Measurements from ENCODE around the gene ZNF398.
A peak's percentile ranks its signal among the peaks of the same experiment; 100 is the strongest.

The ZNF398 gene

DNA sequence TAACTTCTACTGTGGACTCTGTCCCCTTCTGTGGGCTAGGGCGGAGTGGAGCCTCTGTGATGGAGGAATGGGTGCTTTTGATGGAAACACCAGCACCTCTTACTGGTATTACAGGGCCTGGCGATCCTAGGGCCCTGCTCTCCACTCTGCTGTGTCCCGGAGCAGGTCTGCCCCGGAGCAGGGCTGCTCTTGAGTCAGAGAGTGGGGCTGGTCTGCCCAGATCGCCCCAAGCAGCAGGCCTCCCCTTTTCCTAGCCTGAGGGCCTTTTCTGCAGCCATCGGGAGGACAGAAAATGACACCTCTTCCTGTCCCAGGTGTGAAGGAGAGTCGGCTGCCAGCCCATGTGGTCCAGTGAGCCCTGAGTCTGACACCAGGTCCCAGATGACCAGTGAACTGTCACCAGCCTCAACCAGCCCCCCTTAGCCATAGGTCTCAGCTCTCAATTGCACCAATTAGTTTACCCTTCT, 49.5 kb downstream of the ZNF398 start:
- POLR2A ChIA-PET: interaction anchor here (1.5 to 2.1 kb wide), 2 partner anchors 8 to 306 kb away, joined by 4 to 11 read pairs; no protein-coding TSS in a partner anchor
- H3K36me3 ChIP-seq (ENCODE audit: control insufficient read depth in 2 of 2, insufficient read depth in 1 of 2, low read length in 2 of 2): peaks cover 21 to 50% of the 10 kb centered on the region in 2 experiments
- H3K9me3 ChIP-seq (ENCODE audit: control insufficient read depth, insufficient read depth, low read depth, low read length): no peaks in the 10 kb centered on the region
- CTCF ChIA-PET: interaction anchor here (0.5 to 2.1 kb wide), 3 partner anchors 13 to 429 kb away, joined by 3 to 5 read pairs (median 4); no protein-coding TSS in a partner anchor
- TF ChIP-seq ZBTB20 (tag by site-specific recombination; IDR thresholded peaks at IDR 0.05) (peak; percentile 81), ZIC2 (tag by site-specific recombination; IDR thresholded peaks at IDR 0.05) (no peak), ZNF600 (tag by site-specific recombination; IDR thresholded peaks at IDR 0.05) (peak; percentile 61; the same call in 1 of the 2 replicates)
- H3K4me1 ChIP-seq (ENCODE audit: control insufficient read depth, insufficient read depth, low read length): no peaks in the 10 kb centered on the region
- peak overlapping the region; percentile 95 for H3K27ac ChIP-seq (ENCODE audit: extremely low read depth, low read depth, low read length)
- peak overlapping the region; percentile 99 for H3K4me3 ChIP-seq (ENCODE audit: low read depth, low read length)

DNA sequence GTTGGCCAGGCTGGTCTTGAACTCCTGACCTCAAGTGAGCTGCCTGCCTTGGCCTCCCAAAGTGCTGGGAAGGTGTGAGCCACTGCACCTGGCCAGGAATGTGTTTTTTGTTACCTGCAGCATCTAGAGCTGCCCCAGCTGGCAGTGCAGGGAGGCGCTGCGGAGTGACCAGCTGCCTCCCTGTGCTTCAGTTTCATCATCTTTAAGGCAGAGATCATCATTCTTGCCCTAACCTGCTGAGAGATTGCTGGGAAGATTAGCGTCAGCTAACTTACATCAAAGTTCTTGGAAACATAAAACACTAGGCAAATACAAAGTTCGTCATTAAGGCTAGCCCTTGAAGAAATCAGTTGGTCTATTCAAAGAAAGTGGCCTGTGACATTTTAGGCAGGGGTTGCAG, 50.4 kb downstream of the ZNF398 start:
- peaks cover 24 to 56% of the 10 kb centered on the region in 2 experiments for H3K36me3 ChIP-seq (ENCODE audit: control insufficient read depth in 2 of 2, insufficient read depth in 1 of 2, low read length in 2 of 2)
- POLR2A ChIA-PET: interaction anchor here (0.7 to 1.3 kb wide), 3 partner anchors 17 to 449 kb away, joined by 3 read pairs; no protein-coding TSS in a partner anchor
- H3K4me3 ChIP-seq (ENCODE audit: low read depth, low read length): no peak overlapping the region
- no peak overlapping the region for H3K27ac ChIP-seq (ENCODE audit: extremely low read depth, low read depth, low read length)
- CTCF ChIA-PET: interaction anchor here (0.5 to 2.1 kb wide), 2 partner anchors 12 to 129 kb away, joined by 4 to 5 read pairs; no protein-coding TSS in a partner anchor
- no peaks in the 10 kb centered on the region for H3K4me1 ChIP-seq (ENCODE audit: control insufficient read depth, insufficient read depth, low read length)
- no peak for TF ChIP-seq ZNF600 (tag by site-specific recombination; IDR thresholded peaks at IDR 0.05)
- no peak for TF ChIP-seq ZBTB49 (tag by site-specific recombination; IDR thresholded peaks at IDR 0.05; ENCODE audit: low read depth)
- no peak for TF ChIP-seq ZBTB26 (tag by site-specific recombination; optimal IDR thresholded peaks at IDR 0.05)
- TF ChIP-seq MEIS1 (CRISPR knock-in tag; IDR thresholded peaks at IDR 0.05; ENCODE audit: borderline replicate concordance): no peak
- no peak for TF ChIP-seq ZNF530 (tag by site-specific recombination; IDR thresholded peaks at IDR 0.05; ENCODE audit: low read depth)
- no peak for TF ChIP-seq ZNF664 (tag by site-specific recombination; IDR thresholded peaks at IDR 0.05)
- no peak for TF ChIP-seq ZNF654 (tag by site-specific recombination; IDR thresholded peaks at IDR 0.05; ENCODE audit: low read depth)
- TF ChIP-seq ZNF426 (tag by site-specific recombination; IDR thresholded peaks at IDR 0.05): no peak
- no peak for TF ChIP-seq SP2 (tag by site-specific recombination; IDR thresholded peaks at IDR 0.05)
- TF ChIP-seq, protein P1, sequence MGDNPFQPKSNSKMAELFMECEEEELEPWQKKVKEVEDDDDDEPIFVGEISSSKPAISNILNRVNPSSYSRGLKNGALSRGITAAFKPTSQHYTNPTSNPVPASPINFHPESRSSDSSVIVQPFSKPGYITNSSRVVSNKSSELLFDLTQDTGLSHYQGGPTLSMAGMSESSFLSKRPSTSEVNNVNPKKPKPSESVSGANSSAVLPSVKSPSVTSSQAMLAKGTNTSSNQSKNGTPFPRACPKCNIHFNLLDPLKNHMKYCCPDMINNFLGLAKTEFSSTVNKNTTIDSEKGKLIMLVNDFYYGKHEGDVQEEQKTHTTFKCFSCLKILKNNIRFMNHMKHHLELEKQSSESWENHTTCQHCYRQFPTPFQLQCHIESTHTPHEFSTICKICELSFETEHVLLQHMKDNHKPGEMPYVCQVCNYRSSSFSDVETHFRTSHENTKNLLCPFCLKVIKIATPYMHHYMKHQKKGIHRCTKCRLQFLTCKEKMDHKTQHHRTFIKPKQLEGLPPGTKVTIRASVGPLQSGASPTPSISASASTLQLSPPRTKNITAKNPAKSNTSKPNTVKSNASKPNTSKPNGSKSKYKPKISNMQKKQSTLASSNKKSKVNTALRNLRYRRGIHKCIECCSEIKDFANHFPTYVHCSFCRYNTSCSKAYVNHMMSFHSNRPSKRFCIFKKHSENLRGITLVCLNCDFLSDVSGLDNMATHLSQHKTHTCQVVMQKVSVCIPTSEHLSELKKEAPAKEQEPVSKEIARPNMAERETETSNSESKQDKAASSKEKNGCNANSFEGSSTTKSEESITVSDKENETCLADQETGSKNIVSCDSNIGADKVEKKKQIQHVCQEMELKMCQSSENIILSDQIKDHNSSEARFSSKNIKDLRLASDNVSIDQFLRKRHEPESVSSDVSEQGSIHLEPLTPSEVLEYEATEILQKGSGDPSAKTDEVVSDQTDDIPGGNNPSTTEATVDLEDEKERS (tag by site-specific recombination; IDR thresholded peaks at IDR 0.05): no peak
- TF ChIP-seq, protein P2, sequence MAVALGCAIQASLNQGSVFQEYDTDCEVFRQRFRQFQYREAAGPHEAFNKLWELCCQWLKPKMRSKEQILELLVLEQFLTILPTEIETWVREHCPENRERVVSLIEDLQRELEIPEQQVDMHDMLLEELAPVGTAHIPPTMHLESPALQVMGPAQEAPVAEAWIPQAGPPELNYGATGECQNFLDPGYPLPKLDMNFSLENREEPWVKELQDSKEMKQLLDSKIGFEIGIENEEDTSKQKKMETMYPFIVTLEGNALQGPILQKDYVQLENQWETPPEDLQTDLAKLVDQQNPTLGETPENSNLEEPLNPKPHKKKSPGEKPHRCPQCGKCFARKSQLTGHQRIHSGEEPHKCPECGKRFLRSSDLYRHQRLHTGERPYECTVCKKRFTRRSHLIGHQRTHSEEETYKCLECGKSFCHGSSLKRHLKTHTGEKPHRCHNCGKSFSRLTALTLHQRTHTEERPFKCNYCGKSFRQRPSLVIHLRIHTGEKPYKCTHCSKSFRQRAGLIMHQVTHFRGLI (tag by site-specific recombination; IDR thresholded peaks at IDR 0.05): no peak
- TF ChIP-seq ZNF10 (tag by site-specific recombination; IDR thresholded peaks at IDR 0.05): no peak
- TF ChIP-seq TCF7L2 (IDR thresholded peaks at IDR 0.05; ENCODE audit: borderline replicate concordance, low read depth, low read length): no peak
- no peak for TF ChIP-seq ZBTB20 (tag by site-specific recombination; IDR thresholded peaks at IDR 0.05)
- no peak for TF ChIP-seq ZNF776 (tag by site-specific recombination; IDR thresholded peaks at IDR 0.05; ENCODE audit: borderline replicate concordance)
- no peak for TF ChIP-seq ZNF266 (tag by site-specific recombination; IDR thresholded peaks at IDR 0.05; ENCODE audit: low read depth)
- TF ChIP-seq SALL2 (tag by site-specific recombination; IDR thresholded peaks at IDR 0.05; ENCODE audit: borderline replicate concordance): no peak
- no peak for TF ChIP-seq GLI4 (tag by site-specific recombination; IDR thresholded peaks at IDR 0.05)
- H3K9me3 ChIP-seq (ENCODE audit: control insufficient read depth, insufficient read depth, low read depth, low read length): no peaks in the 10 kb centered on the region

All from HEK293 (cell line).